ENCODE data around the gene PRAC2. TPM values are rescaled to one million over a fixed set of nuclear protein-coding genes. Genes with fewer than 3 reads are reported as not detected.

PRAC2 gene
- total RNA-seq, 4 donors from 2014 or later, result not detected

GRCh38 chr17:48755356-48755755 lies 32.4 kb downstream of the PRAC2 start:
- 24% methylated on average over 8 of the region's 8 CpGs for WGBS
- peaks cover 0 to 100% (median 63%) of the 10 kb centered on the region in 4 donors for H3K27me3 ChIP-seq
- intact Hi-C loops (cut with DNase I), result no loop called here
- H3K4me3 ChIP-seq, result no peak overlapping the region
- no peak for DNase-seq (ENCODE audit: extremely low spot score)
- H3K27ac ChIP-seq (replicated peaks in 1 of 4), result no peak overlapping the region
- peaks cover 11 to 29% (median 22%) of the 10 kb centered on the region in 4 donors for H3K4me1 ChIP-seq
- no peaks in the 10 kb centered on the region for H3K9me3 ChIP-seq
- no peaks in the 10 kb centered on the region for H3K36me3 ChIP-seq
- no peak for TF ChIP-seq EP300 (IDR thresholded peaks at IDR 0.05)

DNA sequence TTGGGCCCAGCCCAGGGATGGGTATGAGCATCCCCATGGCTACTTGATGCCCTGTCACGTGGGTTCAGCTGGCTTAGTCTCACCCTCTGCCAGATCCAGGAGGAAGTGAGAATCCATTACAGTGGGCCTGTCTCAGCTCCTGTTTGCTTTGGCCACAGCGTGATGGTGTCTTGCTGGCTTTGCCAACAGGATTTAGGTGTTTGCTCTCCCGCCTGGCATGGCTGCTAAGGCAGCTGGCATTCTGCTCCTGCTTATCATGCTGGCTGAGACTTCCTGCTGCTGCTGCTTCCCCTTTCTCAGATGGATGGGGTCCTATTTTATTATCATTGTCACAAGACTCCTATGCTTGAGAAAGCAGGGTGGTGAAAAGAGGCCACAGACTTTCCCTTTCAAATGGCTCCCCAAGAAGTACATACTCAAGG lies 33.9 kb downstream of the PRAC2 start:
- Histone ChIP-seq H3K4me3 (no peak overlapping the region), H3K27ac (replicated peaks in 1 of 4) (no peak overlapping the region), H3K9me3 (no peaks in the 10 kb centered on the region), H3K27me3 (peaks cover 0 to 100% (median 48%) of the 10 kb centered on the region in 4 donors), H3K4me1 (peaks cover 11 to 29% (median 22%) of the 10 kb centered on the region in 4 donors), H3K36me3 (no peaks in the 10 kb centered on the region)
- DNase-seq (ENCODE audit: extremely low spot score), result no peak
- intact Hi-C loops (cut with DNase I), result no loop called here
- TF ChIP-seq POLR2A (IDR thresholded peaks at IDR 0.05; ENCODE audit: low read depth) (no peak), POLR2AphosphoS5 (IDR thresholded peaks at IDR 0.05) (no peak), EP300 (IDR thresholded peaks at IDR 0.05) (no peak)
- TF ChIP-seq, protein P1, sequence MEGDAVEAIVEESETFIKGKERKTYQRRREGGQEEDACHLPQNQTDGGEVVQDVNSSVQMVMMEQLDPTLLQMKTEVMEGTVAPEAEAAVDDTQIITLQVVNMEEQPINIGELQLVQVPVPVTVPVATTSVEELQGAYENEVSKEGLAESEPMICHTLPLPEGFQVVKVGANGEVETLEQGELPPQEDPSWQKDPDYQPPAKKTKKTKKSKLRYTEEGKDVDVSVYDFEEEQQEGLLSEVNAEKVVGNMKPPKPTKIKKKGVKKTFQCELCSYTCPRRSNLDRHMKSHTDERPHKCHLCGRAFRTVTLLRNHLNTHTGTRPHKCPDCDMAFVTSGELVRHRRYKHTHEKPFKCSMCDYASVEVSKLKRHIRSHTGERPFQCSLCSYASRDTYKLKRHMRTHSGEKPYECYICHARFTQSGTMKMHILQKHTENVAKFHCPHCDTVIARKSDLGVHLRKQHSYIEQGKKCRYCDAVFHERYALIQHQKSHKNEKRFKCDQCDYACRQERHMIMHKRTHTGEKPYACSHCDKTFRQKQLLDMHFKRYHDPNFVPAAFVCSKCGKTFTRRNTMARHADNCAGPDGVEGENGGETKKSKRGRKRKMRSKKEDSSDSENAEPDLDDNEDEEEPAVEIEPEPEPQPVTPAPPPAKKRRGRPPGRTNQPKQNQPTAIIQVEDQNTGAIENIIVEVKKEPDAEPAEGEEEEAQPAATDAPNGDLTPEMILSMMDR (IDR thresholded peaks at IDR 0.05), result no peak
- 44% methylated on average over 3 of the region's 3 CpGs for WGBS

DNA sequence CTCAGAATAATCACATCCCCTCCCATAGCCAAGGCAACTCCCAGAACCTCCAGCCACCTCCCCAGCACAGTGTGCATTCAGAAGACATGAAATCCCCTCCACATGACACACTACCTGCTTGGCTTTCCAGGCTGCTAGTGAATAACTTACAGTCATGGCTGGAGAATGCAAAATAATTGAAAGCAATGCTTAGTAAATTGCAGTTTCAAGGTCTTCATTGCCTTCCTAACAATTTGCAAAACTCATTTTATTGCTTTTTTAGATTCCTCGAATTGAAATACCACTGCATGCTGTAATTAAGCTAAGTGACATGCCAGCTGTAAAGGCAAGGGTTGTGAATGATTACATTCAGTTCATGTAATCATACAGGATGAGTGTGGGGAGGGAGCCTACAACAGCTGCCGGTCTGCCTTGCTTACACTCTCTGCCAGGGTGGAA lies 34.6 kb downstream of the PRAC2 start:
- intact Hi-C loops (cut with DNase I), result no loop called here
- Histone ChIP-seq H3K36me3 (no peaks in the 10 kb centered on the region), H3K9me3 (no peaks in the 10 kb centered on the region), H3K4me1 (peaks cover 11 to 29% (median 22%) of the 10 kb centered on the region in 4 donors), H3K27me3 (peaks cover 0 to 100% (median 41%) of the 10 kb centered on the region in 4 donors), H3K27ac (replicated peaks in 1 of 4) (no peak overlapping the region), H3K4me3 (no peak overlapping the region)
- 39% methylated on average over 2 of the region's 2 CpGs for WGBS
- TF ChIP-seq POLR2A (IDR thresholded peaks at IDR 0.05; ENCODE audit: low read depth) (no peak), EP300 (IDR thresholded peaks at IDR 0.05) (no peak), POLR2AphosphoS5 (IDR thresholded peaks at IDR 0.05) (no peak)
- TF ChIP-seq, protein P1 (IDR thresholded peaks at IDR 0.05), result no peak
- no peak for DNase-seq (ENCODE audit: extremely low spot score)

DNA sequence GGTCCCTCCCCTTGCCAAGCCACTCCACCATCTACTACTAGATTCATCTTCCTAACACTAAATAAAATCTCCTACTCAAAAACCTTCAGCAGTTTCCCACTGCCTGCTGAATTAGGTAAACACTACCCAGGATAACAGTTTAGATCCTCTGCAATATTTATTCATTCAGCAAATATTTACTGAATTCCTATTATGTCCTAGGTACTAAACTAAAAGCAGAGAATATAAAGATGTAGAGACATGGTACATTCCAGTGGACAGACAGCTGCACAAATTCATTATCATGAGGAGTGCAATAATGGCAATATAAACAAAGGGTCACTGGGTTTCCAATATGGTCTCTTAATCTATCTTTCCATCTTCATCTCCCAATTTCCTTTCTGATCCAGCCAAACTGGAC lies 36.3 kb downstream of the PRAC2 start:
- peaks cover 0 to 99% (median 24%) of the 10 kb centered on the region in 4 donors for H3K27me3 ChIP-seq
- H3K36me3 ChIP-seq, result no peaks in the 10 kb centered on the region
- H3K4me3 ChIP-seq, result no peak overlapping the region
- H3K4me1 ChIP-seq, result peaks cover 9 to 12% (median 10%) of the 10 kb centered on the region in 4 donors
- no peaks in the 10 kb centered on the region for H3K9me3 ChIP-seq
- no peak for DNase-seq (ENCODE audit: extremely low spot score)
- intact Hi-C loops (cut with DNase I), result no loop called here
- TF ChIP-seq POLR2AphosphoS5 (IDR thresholded peaks at IDR 0.05) (no peak), EP300 (IDR thresholded peaks at IDR 0.05) (no peak)
- H3K27ac ChIP-seq (replicated peaks in 1 of 4), result no peak overlapping the region

DNA sequence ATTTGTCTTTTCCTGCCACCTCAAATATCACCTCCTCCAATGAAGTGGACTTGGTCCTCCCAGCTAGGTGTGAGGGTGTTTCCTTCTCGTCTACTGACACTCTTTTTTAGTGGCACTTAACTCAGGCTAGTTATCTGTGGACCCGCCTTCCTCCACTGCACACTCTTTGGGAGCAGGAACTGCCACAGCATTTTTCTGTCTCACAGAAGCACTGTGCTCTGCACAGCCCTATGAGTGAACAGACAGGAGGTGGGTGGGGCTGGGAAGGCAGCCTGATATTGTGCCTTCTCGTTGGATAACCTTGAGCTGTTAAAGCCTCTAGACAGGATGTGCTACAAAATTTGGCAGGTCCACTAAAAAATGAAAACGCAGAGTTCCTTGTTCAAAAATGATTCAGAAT lies 37.4 kb downstream of the PRAC2 start:
- no peak overlapping the region for H3K4me3 ChIP-seq
- intact Hi-C loops (cut with DNase I), result no loop called here
- no peak for DNase-seq (ENCODE audit: extremely low spot score)
- WGBS, result 52% methylated on average over 4 of the region's 4 CpGs
- no peaks in the 10 kb centered on the region for H3K36me3 ChIP-seq
- H3K9me3 ChIP-seq, result no peaks in the 10 kb centered on the region
- peaks cover 0 to 94% (median 13%) of the 10 kb centered on the region in 4 donors for H3K27me3 ChIP-seq
- peaks cover 0 to 1% (median 0%) of the 10 kb centered on the region in 4 donors for H3K4me1 ChIP-seq
- no peak overlapping the region for H3K27ac ChIP-seq (replicated peaks in 1 of 4)
- TF ChIP-seq POLR2A (IDR thresholded peaks at IDR 0.05; ENCODE audit: low read depth) (no peak), EP300 (IDR thresholded peaks at IDR 0.05) (no peak), POLR2AphosphoS5 (IDR thresholded peaks at IDR 0.05) (no peak)
- TF ChIP-seq, protein P1 (IDR thresholded peaks at IDR 0.05), result no peak

- TF ChIP-seq, protein P1 (IDR thresholded peaks at IDR 0.05), result no peak
- TF ChIP-seq POLR2A (IDR thresholded peaks at IDR 0.05; ENCODE audit: low read depth), result no peak
- no peak for TF ChIP-seq POLR2AphosphoS5 (IDR thresholded peaks at IDR 0.05)
- TF ChIP-seq EP300 (IDR thresholded peaks at IDR 0.05), result no peak
- intact Hi-C loops (cut with DNase I), result no loop called here
- 81% methylated on average over 6 of the region's 6 CpGs for WGBS
- no peak overlapping the region for H3K4me3 ChIP-seq
- no peak for DNase-seq (ENCODE audit: extremely low spot score)
- no peaks in the 10 kb centered on the region for H3K36me3 ChIP-seq
- no peaks in the 10 kb centered on the region for H3K4me1 ChIP-seq
- H3K27ac ChIP-seq (replicated peaks in 1 of 4), result no peak overlapping the region
- H3K9me3 ChIP-seq, result no peaks in the 10 kb centered on the region
- H3K27me3 ChIP-seq, result peaks cover 0 to 87% (median 7%) of the 10 kb centered on the region in 4 donors
Measured at GRCh38 chr17:48761114-48761513, 38.1 kb downstream of the PRAC2 start.
